IMR-90 (cell line): Measurements from ENCODE around the gene LCA5. TPM values are rescaled to one million over a fixed set of nuclear protein-coding genes. Genes with fewer than 3 reads are reported as not detected.

ENCODE experiments used
- ATAC-seq: fragments of 200-7000 bp; cut with Tn5 transposase; 2 replicates; pipeline ENCODE4 v1.9.1; 2020; ENCODE audit warnings: low read depth, mild to moderate bottlenecking, moderate library complexity
- BruUV-seq: library from RNA; stranded (reverse); fragments of 400-500 nt; replicated peaks from 2 replicates; lab custom pipeline; 2021; lab: Mats Ljungman, UMichigan
- CTCF ChIA-PET: fragments of 300-600 bp; formaldehyde crosslinking; extraction: SDS; loops from one replicate; lab custom pipeline; 2021; ENCODE audit warnings: antibody characterized with exemption; lab: Yijun Ruan, JAX
- POLR2A ChIA-PET: fragments of 300-600 bp; sonication (Branson Sonifier 250); formaldehyde crosslinking; loops from one replicate; lab custom pipeline; 2022; ENCODE audit warnings: antibody characterized with exemption; ENCODE audit not compliant: unreplicated experiment; lab: Charles Lee
- DNase-seq: peaks from one replicate; pipeline ENCODE4 v3.0.0; 2013
- H2AFZ ChIP-seq: replicated peaks from 2 replicates; pipeline ENCODE3; 2013; ENCODE audit warnings: low read length, mild to moderate bottlenecking; ENCODE audit not compliant: poor library complexity
- H2AK5ac ChIP-seq: 2 replicates; pipeline ENCODE4 v1.6.1; 2013; ENCODE audit warnings: low read depth, low read length, inconsistent platforms
- H2AK9ac ChIP-seq: replicated peaks from 2 replicates; pipeline ENCODE3; 2013; ENCODE audit warnings: mild to moderate bottlenecking, low read depth, low read length, moderate library complexity; ENCODE audit not compliant: poor library complexity
- H2BK120ac ChIP-seq: 2 replicates; pipeline ENCODE4 v1.6.1; 2013; ENCODE audit warnings: low read depth, low read length, inconsistent platforms
- H2BK15ac ChIP-seq: 3 replicates; pipeline ENCODE4 v1.6.1; 2013; ENCODE audit warnings: low read depth, low read length, inconsistent platforms
- H2BK20ac ChIP-seq: 2 replicates; pipeline ENCODE4 v1.6.1; 2013; ENCODE audit warnings: low read depth, mild to moderate bottlenecking, inconsistent platforms, low read length, moderate library complexity
- H2BK5ac ChIP-seq: 2 replicates; pipeline ENCODE4 v1.6.1; 2013; ENCODE audit warnings: mild to moderate bottlenecking, low read depth, low read length, inconsistent platforms; ENCODE audit not compliant: poor library complexity, severe bottlenecking
- H3K14ac ChIP-seq: replicated peaks from 2 replicates; pipeline ENCODE4 v1.6.1; 2013; ENCODE audit warnings: low read depth, low read length, inconsistent platforms
- H3K18ac ChIP-seq: 2 replicates; pipeline ENCODE4 v1.6.1; 2013; ENCODE audit warnings: low read depth, low read length, control low read depth
- H3K23ac ChIP-seq: 2 replicates; pipeline ENCODE4 v1.6.1; 2013; ENCODE audit warnings: low read depth, low read length, inconsistent platforms
- H3K27ac ChIP-seq: 2 replicates; pipeline ENCODE4 v1.5.1; 2013; ENCODE audit warnings: mild to moderate bottlenecking, control low read depth, low read length; ENCODE audit not compliant: insufficient read depth
- H3K27me3 ChIP-seq: 2 replicates; pipeline ENCODE4 v1.6.1; 2013; ENCODE audit warnings: low read length; ENCODE audit not compliant: control insufficient read depth, insufficient read depth
- H3K36me3 ChIP-seq: 2 replicates; pipeline ENCODE4 v1.6.1; 2013; ENCODE audit warnings: low read length, mixed read lengths; ENCODE audit not compliant: control insufficient read depth, insufficient read depth
- H3K4ac ChIP-seq: 2 replicates; pipeline ENCODE4 v1.6.1; 2013; ENCODE audit warnings: low read depth, low read length, inconsistent platforms
- H3K4me1 ChIP-seq: 2 replicates; pipeline ENCODE4 v1.6.1; 2013; ENCODE audit warnings: low read length, mixed read lengths; ENCODE audit not compliant: control insufficient read depth, insufficient read depth
- H3K4me2 ChIP-seq: 2 replicates; pipeline ENCODE4 v1.6.1; 2013; ENCODE audit warnings: low read depth, mild to moderate bottlenecking, control low read depth, low read length, moderate library complexity
- H3K4me3 ChIP-seq: 2 replicates; pipeline ENCODE4 v1.5.1; 2013; ENCODE audit warnings: low read depth, mild to moderate bottlenecking, control low read depth, low read length, moderate library complexity; ENCODE audit not compliant: insufficient read depth
- H3K56ac ChIP-seq: 2 replicates; pipeline ENCODE4 v1.6.1; 2013; ENCODE audit warnings: low read length, inconsistent platforms; ENCODE audit not compliant: insufficient read depth; ENCODE audit errors: extremely low read depth
- H3K79me1 ChIP-seq, 2 experiments: 2 replicates each; pipeline ENCODE4 v1.6.1; 2013; ENCODE audit warnings: low read length in 2 of 2, inconsistent platforms in 1 of 2, low read depth in 1 of 2
- H3K9ac ChIP-seq: 2 replicates; pipeline ENCODE4 v1.6.1; 2013; ENCODE audit warnings: low read depth, low read length, control low read depth
- H3K9me1 ChIP-seq: 2 replicates; pipeline ENCODE4 v1.6.1; 2013; ENCODE audit warnings: low read length, inconsistent platforms; ENCODE audit not compliant: insufficient read depth
- H3K9me3 ChIP-seq: 2 replicates; pipeline ENCODE4 v1.6.1; 2013; ENCODE audit warnings: low read length; ENCODE audit not compliant: control insufficient read depth, insufficient read depth
- H4K20me1 ChIP-seq: 2 replicates; pipeline ENCODE4 v1.6.1; 2013; ENCODE audit warnings: low read length, inconsistent platforms; ENCODE audit not compliant: insufficient read depth
- H4K5ac ChIP-seq: 2 replicates; pipeline ENCODE4 v1.6.1; 2013; ENCODE audit warnings: mild to moderate bottlenecking, low read depth, low read length, control low read depth
- H4K8ac ChIP-seq, 2 experiments: 2 replicates each; pipeline ENCODE4 v1.6.1; 2013; ENCODE audit warnings: low read depth in 2 of 2, low read length in 2 of 2, control low read depth in 1 of 2, inconsistent platforms in 1 of 2
- H4K91ac ChIP-seq: 2 replicates; pipeline ENCODE4 v1.6.1; 2013; ENCODE audit warnings: low read depth, low read length, inconsistent platforms; ENCODE audit not compliant: insufficient read depth
- CEBPB ChIP-seq: IDR thresholded peaks from 2 replicates; pipeline ENCODE4 v1.6.1; 2012; ENCODE audit warnings: low read depth, low read length, improper control_type of control experiment
- MAFK ChIP-seq: IDR thresholded peaks from 2 replicates; pipeline ENCODE4 v1.6.1; 2012; ENCODE audit warnings: low read depth, low read length, improper control_type of control experiment
- MAZ ChIP-seq: IDR thresholded peaks from 2 replicates; pipeline ENCODE4 v1.6.1; 2012; ENCODE audit warnings: low read depth, mild to moderate bottlenecking, low read length, improper control_type of control experiment, moderate library complexity, borderline replicate concordance
- POLR2A ChIP-seq: IDR thresholded peaks from 2 replicates; pipeline ENCODE4 v1.6.1; 2012; ENCODE audit warnings: mild to moderate bottlenecking, low read depth, low read length
- RCOR1 ChIP-seq: IDR thresholded peaks from 2 replicates; pipeline ENCODE4 v1.6.1; 2012; ENCODE audit warnings: mild to moderate bottlenecking, low read length, improper control_type of control experiment; ENCODE audit not compliant: insufficient replicate concordance
- RFX5 ChIP-seq: IDR thresholded peaks from 2 replicates; pipeline ENCODE4 v1.8.0; 2012; ENCODE audit warnings: low read depth, mild to moderate bottlenecking, low read length, moderate library complexity
- SMC3 ChIP-seq: fragments of 150-350 bp; IDR thresholded peaks from 2 replicates; pipeline ENCODE4 v1.6.1; 2016; ENCODE audit warnings: low read depth, mild to moderate bottlenecking, antibody characterized with exemption, low read length, moderate library complexity
- WGBS, 2 experiments: methylation state at CpG; one replicate each; pipeline versions ENCODE4 v1.1.5 to v1.1.7; 2013; ENCODE audit warnings: missing lambda C conversion rate in 2 of 2; ENCODE audit not compliant: insufficient read length in 1 of 2; ENCODE audit errors: extremely low coverage in 2 of 2; 5-methylcytosine and 5-hydroxymethylcytosine counted together
- dilution Hi-C: fragments of 300-500 bp; cut with HindIII; formaldehyde crosslinking; loops from one replicate; pipeline ENCODE4 v1.14.3; 2018; ENCODE audit warnings: low sequenced_read_pairs; ENCODE audit not compliant: unreplicated experiment
- in situ Hi-C: fragments of 300-500 bp; cut with MboI; formaldehyde crosslinking; loops from 3 replicates; pipeline ENCODE4 v1.14.3; 2019; ENCODE audit warnings: low sequenced_read_pairs, inconsistent platforms, mixed read lengths
- intact Hi-C: fragments of 100-400 bp; cut with micrococcal nuclease; formaldehyde crosslinking; loops from 2 replicates; pipeline ENCODE4 v1.10.0; 2022
- polyA plus RNA-seq, 3 experiments: library from polyadenylated mRNA; depleted of rRNA; stranded (reverse); fragments of >200 nt; gene quantifications; 2 replicates each; pipeline ENCODE4 v1.2.3, GENCODE V29; 2012; ENCODE audit warnings: low replicate concordance in 1 of 3
- total RNA-seq: library from RNA; depleted of rRNA; stranded (reverse); fragments of >200 nt; gene quantifications from 2 replicates; pipeline ENCODE4 v1.2.3, GENCODE V29; 2012

LCA5 gene
- total and polyA plus RNA-seq, 2 of the 4 experiments (the other 2 are of a cell fraction) = 1.2 to 2.0 TPM

DNA sequence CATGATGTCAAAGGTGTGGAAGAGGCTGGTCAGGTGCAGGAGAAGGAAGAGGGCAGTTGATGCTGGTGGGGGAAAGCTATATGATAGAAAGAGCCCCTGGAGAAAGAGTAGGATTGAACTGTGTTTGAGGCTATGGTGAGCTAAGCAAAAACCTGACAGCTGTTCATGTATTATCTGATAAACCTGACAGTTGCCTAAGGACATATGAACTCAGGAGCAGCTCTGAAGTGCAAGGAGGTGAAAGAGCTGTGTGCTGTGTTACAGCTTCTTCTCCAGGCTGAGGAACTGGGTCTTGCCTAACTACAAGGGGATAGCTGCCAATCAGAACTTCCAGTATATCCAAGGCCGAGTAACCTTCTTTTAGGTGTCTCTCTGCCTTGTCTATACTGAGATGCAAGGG is 81.8 kb downstream of the LCA5 start:
- H3K4me3 ChIP-seq = no peak overlapping the region
- no peaks in the 10 kb centered on the region for H4K20me1 ChIP-seq
- BruUV-seq = no TSS peak
- no peak overlapping the region for H2AFZ ChIP-seq
- H3K27me3 ChIP-seq = no peaks in the 10 kb centered on the region; the same call in none of the 2 replicates
- H4K91ac ChIP-seq = no peak overlapping the region
- H2BK20ac ChIP-seq = no peak overlapping the region
- no peak overlapping the region for H3K4ac ChIP-seq
- intact Hi-C loops (no loop called here), in situ Hi-C loops (no loop called here), dilution Hi-C loops (no loop called here)
- no peak overlapping the region for H3K18ac ChIP-seq
- H4K8ac ChIP-seq = no peak overlapping the region
- no peak overlapping the region for H3K27ac ChIP-seq
- no peak overlapping the region for H2BK120ac ChIP-seq
- no peaks in the 10 kb centered on the region for H3K36me3 ChIP-seq
- ATAC-seq (no peak), DNase-seq (no peak)
- no peak overlapping the region for H3K14ac ChIP-seq
- no peaks in the 10 kb centered on the region for H3K79me1 ChIP-seq
- H2AK5ac ChIP-seq = no peak overlapping the region
- H2BK5ac ChIP-seq = no peak overlapping the region
- TF ChIP-seq CEBPB = no peak
- no peak for TF ChIP-seq RFX5
- TF ChIP-seq POLR2A = no peak
- no peak for TF ChIP-seq SMC3
- TF ChIP-seq MAZ = no peak
- TF ChIP-seq RCOR1 = no peak
- TF ChIP-seq MAFK = no peak
- no peak overlapping the region for H3K56ac ChIP-seq
- H3K9me3 ChIP-seq = no peaks in the 10 kb centered on the region
- no peak overlapping the region for H2AK9ac ChIP-seq
- H3K23ac ChIP-seq = no peak overlapping the region
- H2BK15ac ChIP-seq = no peak overlapping the region
- H3K9me1 ChIP-seq = no peaks in the 10 kb centered on the region
- no peak overlapping the region for H3K9ac ChIP-seq
- no peak overlapping the region for H4K5ac ChIP-seq
- POLR2A ChIA-PET = no interaction called here
- H3K4me1 ChIP-seq = no peaks in the 10 kb centered on the region
- no CpG with 5 or more reads among the region's 1 CpG for WGBS, 2 experiments
- H3K4me2 ChIP-seq = no peak overlapping the region
- CTCF ChIA-PET = no interaction called here
